ENCODE data around the gene UBL3. TPM values are rescaled to one million over a fixed set of nuclear protein-coding genes. Genes with fewer than 3 reads are reported as not detected.

Gene UBL3
- total RNA-seq, 1 experiment from 2014 or later = 19.0 TPM

DNA sequence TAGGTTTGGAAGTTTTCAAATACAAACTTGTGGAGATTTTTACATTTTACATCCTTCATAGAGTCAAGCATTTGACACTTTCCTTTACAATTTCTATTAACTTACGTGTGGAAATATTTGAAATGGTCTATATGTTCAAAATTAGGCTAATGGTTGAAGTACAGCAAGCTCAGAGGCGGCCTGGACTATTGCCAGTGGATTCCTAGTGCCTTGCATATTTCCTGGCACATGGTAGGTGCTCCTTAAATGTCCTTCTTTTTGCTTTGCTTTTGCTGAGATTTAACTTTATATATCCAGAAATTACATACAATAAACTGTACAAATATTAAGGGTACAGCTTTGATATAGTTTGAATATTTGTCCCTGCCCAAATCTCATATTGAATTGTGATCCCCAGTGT, 93.9 kb downstream of the UBL3 start:
- no peak overlapping the region for H3K27ac Mint-ChIP-seq
- WGBS (ENCODE audit: extremely low coverage, insufficient read length, low lambda C conversion rate) = no CpG with 5 or more reads among the region's 2 CpGs

More for the DNA sequence above, 93.9 kb downstream of the UBL3 start:
- H3K4ac ChIP-seq (ENCODE audit: low read depth, low read length) = no peak overlapping the region
- no peak overlapping the region for H3K9ac ChIP-seq (ENCODE audit: extremely low read depth, insufficient read length, low read length)
- no peak overlapping the region for H4K8ac ChIP-seq (replicated peaks; ENCODE audit: insufficient read length, low read depth, low read length)
- no peaks in the 10 kb centered on the region for H3K27me3 ChIP-seq (ENCODE audit: insufficient read depth, low read length)
- H3K27me3 Mint-ChIP-seq (ENCODE audit: low read depth) = no peaks in the 10 kb centered on the region
- H3K23ac ChIP-seq (ENCODE audit: insufficient read length, low read depth, low read length) = no peak overlapping the region
- no peak overlapping the region for H3K14ac ChIP-seq (ENCODE audit: insufficient read depth, low read length)
- no peak overlapping the region for H2BK12ac ChIP-seq (ENCODE audit: insufficient read length, low read depth, low read length)
- H2BK20ac ChIP-seq (ENCODE audit: low read depth, low read length, poor library complexity, severe bottlenecking) = no peak overlapping the region
- no peak overlapping the region for H2AFZ ChIP-seq (ENCODE audit: low read length)
- no peaks in the 10 kb centered on the region for H4K20me1 ChIP-seq (ENCODE audit: control insufficient read depth, insufficient read depth, insufficient read length)
- no peak overlapping the region for H3K27ac ChIP-seq (ENCODE audit: insufficient read length, low read depth, low read length)
- peaks cover 4 to 7% of the 10 kb centered on the region in 2 experiments for H3K9me3 Mint-ChIP-seq
- no peak overlapping the region for H3K4me3 Mint-ChIP-seq
- H3K36me3 Mint-ChIP-seq (ENCODE audit: insufficient read depth in 1 of 3, low read depth in 3 of 3) = no peaks in the 10 kb centered on the region; a peak in 1 of 7 replicates
- no peak overlapping the region for H2AK5ac ChIP-seq (ENCODE audit: insufficient read length, low read length)
- H3K18ac ChIP-seq (ENCODE audit: insufficient read length, low read depth, low read length) = no peak overlapping the region
- no peak overlapping the region for H2BK5ac ChIP-seq (ENCODE audit: insufficient read length, low read length)
- H2BK120ac ChIP-seq (ENCODE audit: low read depth, low read length, poor library complexity, severe bottlenecking) = no peak overlapping the region
- TF ChIP-seq CTCF (conservative IDR thresholded peaks at IDR 0.05) = no peak
- H3T11ph ChIP-seq (ENCODE audit: low read length) = no peak overlapping the region
- H3K79me2 ChIP-seq (ENCODE audit: insufficient read depth, low read length) = no peaks in the 10 kb centered on the region
- DNase-seq = no peak
- no peak overlapping the region for H2BK15ac ChIP-seq (ENCODE audit: low read depth, low read length)
- peaks cover 17 to 18% of the 10 kb centered on the region in 2 experiments for H3K4me1 Mint-ChIP-seq
- no peaks in the 10 kb centered on the region for H3K79me1 ChIP-seq (ENCODE audit: insufficient read depth, low read depth, low read length, poor library complexity, severe bottlenecking)
- H4K5ac ChIP-seq (ENCODE audit: insufficient read length, low read depth, low read length) = no peak overlapping the region
- H3K4me1 ChIP-seq (ENCODE audit: insufficient read depth, low read length) = peaks cover 2% of the 10 kb centered on the region; the same call in 1 of the 2 replicates
- H3K4me2 ChIP-seq (ENCODE audit: insufficient read depth, insufficient read length, low read length) = no peak overlapping the region
- H3K9me3 ChIP-seq (ENCODE audit: control insufficient read depth, low read depth, low read length) = no peaks in the 10 kb centered on the region
- no peak overlapping the region for H4K91ac ChIP-seq (ENCODE audit: insufficient read length, low read depth, low read length)
- H3K23me2 ChIP-seq (ENCODE audit: insufficient read length, low read depth, low read length, poor library complexity, severe bottlenecking) = no peaks in the 10 kb centered on the region
- H3K56ac ChIP-seq (ENCODE audit: insufficient read length, low read depth, low read length) = no peak overlapping the region
